Measurements from ENCODE around the gene TREM1. TPM values are rescaled to one million over a fixed set of nuclear protein-coding genes. Genes with fewer than 3 reads are reported as not detected.

The TREM1 gene
- total RNA-seq, 1 donor from 2014 or later, result 0.13 TPM

- H3K27me3 ChIP-seq (ENCODE audit: control insufficient read depth, insufficient read depth, low read length), result no peaks in the 10 kb centered on the region
- no peaks in the 10 kb centered on the region for H3K36me3 ChIP-seq (ENCODE audit: control insufficient read depth, insufficient read depth, low read length)
- H3K4me3 ChIP-seq (ENCODE audit: low read depth, low read length), result no peak overlapping the region
- DNase-seq (ENCODE audit: low read depth), result no peak
- no peak for TF ChIP-seq CTCF (IDR thresholded peaks at IDR 0.05; ENCODE audit: insufficient read depth, low read length, poor library complexity, severe bottlenecking)
Measured at GRCh38 chr6:41228616-41229015, 57.9 kb downstream of the TREM1 start.

GRCh38 chr6:41228096-41228495 is 58.4 kb downstream of the TREM1 start, which contains the start of gene TREML4:
Gene TREML4 (plus strand): TSS chr6:41228349. CDS start chr6:41228428, 79 bp downstream.
- Histone ChIP-seq H3K4me3 (ENCODE audit: low read depth, low read length) (no peak within 1 kb of the TSS), H3K36me3 (ENCODE audit: control insufficient read depth, insufficient read depth, low read length) (no peaks in the 10 kb centered on the region), H3K27me3 (ENCODE audit: control insufficient read depth, insufficient read depth, low read length) (no peaks in the 10 kb centered on the region)
- DNase-seq (ENCODE audit: low read depth), result no peak
- no peak for TF ChIP-seq CTCF (IDR thresholded peaks at IDR 0.05; ENCODE audit: insufficient read depth, low read length, poor library complexity, severe bottlenecking)

- no peaks in the 10 kb centered on the region for H3K27me3 ChIP-seq (ENCODE audit: control insufficient read depth, insufficient read depth, low read length)
- no peak for DNase-seq (ENCODE audit: low read depth)
- no peaks in the 10 kb centered on the region for H3K36me3 ChIP-seq (ENCODE audit: control insufficient read depth, insufficient read depth, low read length)
- no peak for TF ChIP-seq CTCF (IDR thresholded peaks at IDR 0.05; ENCODE audit: insufficient read depth, low read length, poor library complexity, severe bottlenecking)
- H3K4me3 ChIP-seq (ENCODE audit: low read depth, low read length), result no peak overlapping the region
Measured at GRCh38 chr6:41226752-41227151, 59.7 kb downstream of the TREM1 start.

- H3K27me3 ChIP-seq (ENCODE audit: control insufficient read depth, insufficient read depth, low read length), result no peaks in the 10 kb centered on the region
- TF ChIP-seq CTCF (IDR thresholded peaks at IDR 0.05; ENCODE audit: insufficient read depth, low read length, poor library complexity, severe bottlenecking), result no peak
- DNase-seq (ENCODE audit: low read depth), result no peak
- H3K4me3 ChIP-seq (ENCODE audit: low read depth, low read length), result no peak overlapping the region
- no peaks in the 10 kb centered on the region for H3K36me3 ChIP-seq (ENCODE audit: control insufficient read depth, insufficient read depth, low read length)
Measured at GRCh38 chr6:41224800-41225199, 61.7 kb downstream of the TREM1 start.

Other genes starting within 250 kb of the TREM1 start
- gene UNC5CL, start 247.5 kb downstream of the TREM1 start, total RNA-seq, result 1.1 and 1.8 TPM in 2 replicates
- gene TSPO2, start 244.2 kb downstream of the TREM1 start, total RNA-seq, result not detected in 2 replicates
- not detected in 2 replicates for gene APOBEC2, start 233.5 kb downstream of the TREM1 start, total RNA-seq
- 16.1 and 19.4 TPM in 2 replicates for gene OARD1, start 214.3 kb downstream of the TREM1 start, total RNA-seq
- 33.3 and 36.6 TPM in 2 replicates for gene NFYA, start 213.7 kb downstream of the TREM1 start, total RNA-seq
- not detected in 2 replicates for gene TREML1, start 132.3 kb downstream of the TREM1 start, total RNA-seq
- gene TREM2, start 123.6 kb downstream of the TREM1 start, total RNA-seq, result not detected in 2 replicates
- 0.38 and 0.75 TPM in 2 replicates for gene TREML2, start 85.5 kb downstream of the TREM1 start, total RNA-seq
- not detected in 2 replicates for gene TREML4, start 58.3 kb downstream of the TREM1 start, total RNA-seq
- not detected in 2 replicates for gene NCR2, start 48.9 kb upstream of the TREM1 start, total RNA-seq